OCI-M2 (cell line): ENCODE data around the gene ADGRG4.

ENCODE experiments used
- DNase-seq: peaks from one replicate; lab custom pipeline; 2025; ENCODE audit not compliant: unreplicated experiment; lab: John Stamatoyannopoulos, UW

The ADGRG4 gene

GRCh38 chrX:136453771-136454170, 153.0 kb downstream of the ADGRG4 start:
- DNase-seq, result no peak

GRCh38 chrX:136456133-136456532, 155.4 kb downstream of the ADGRG4 start:
- no peak for DNase-seq

GRCh38 chrX:136457303-136457917, 156.6 kb downstream of the ADGRG4 start:
- no peak for DNase-seq

GRCh38 chrX:136464589-136464988, 163.8 kb downstream of the ADGRG4 start:
- no peak for DNase-seq
